Measurements from ENCODE around the gene F2RL3. TPM values are rescaled to one million over a fixed set of nuclear protein-coding genes. Genes with fewer than 3 reads are reported as not detected.

F2RL3 gene
- total and polyA plus RNA-seq, 3 donors from 2014 or later: 4.4 to 6.9 (median 4.6) TPM

- H3K27ac ChIP-seq: peak overlapping the region in 1 of 2 donors; percentile 23
- WGBS, 2 donors: 75% methylated on average over 2 to 7 of the region's 7 CpGs
- no peak for TF ChIP-seq POLR2A (IDR thresholded peaks at IDR 0.05)
- TF ChIP-seq, protein P1, sequence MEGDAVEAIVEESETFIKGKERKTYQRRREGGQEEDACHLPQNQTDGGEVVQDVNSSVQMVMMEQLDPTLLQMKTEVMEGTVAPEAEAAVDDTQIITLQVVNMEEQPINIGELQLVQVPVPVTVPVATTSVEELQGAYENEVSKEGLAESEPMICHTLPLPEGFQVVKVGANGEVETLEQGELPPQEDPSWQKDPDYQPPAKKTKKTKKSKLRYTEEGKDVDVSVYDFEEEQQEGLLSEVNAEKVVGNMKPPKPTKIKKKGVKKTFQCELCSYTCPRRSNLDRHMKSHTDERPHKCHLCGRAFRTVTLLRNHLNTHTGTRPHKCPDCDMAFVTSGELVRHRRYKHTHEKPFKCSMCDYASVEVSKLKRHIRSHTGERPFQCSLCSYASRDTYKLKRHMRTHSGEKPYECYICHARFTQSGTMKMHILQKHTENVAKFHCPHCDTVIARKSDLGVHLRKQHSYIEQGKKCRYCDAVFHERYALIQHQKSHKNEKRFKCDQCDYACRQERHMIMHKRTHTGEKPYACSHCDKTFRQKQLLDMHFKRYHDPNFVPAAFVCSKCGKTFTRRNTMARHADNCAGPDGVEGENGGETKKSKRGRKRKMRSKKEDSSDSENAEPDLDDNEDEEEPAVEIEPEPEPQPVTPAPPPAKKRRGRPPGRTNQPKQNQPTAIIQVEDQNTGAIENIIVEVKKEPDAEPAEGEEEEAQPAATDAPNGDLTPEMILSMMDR (IDR thresholded peaks at IDR 0.05): no peak
- no peaks in the 10 kb centered on the region for H3K9me3 ChIP-seq
- H3K36me3 ChIP-seq (ENCODE audit: low read depth, missing control alignments): no peaks in the 10 kb centered on the region
- intact Hi-C loops (cut with DNase I; ENCODE audit: low total_unique reads): no loop called here
- H3K27me3 ChIP-seq: no peaks in the 10 kb centered on the region
- no peak for DNase-seq
- H3K4me1 ChIP-seq: peaks cover 22% of the 10 kb centered on the region
- no peak overlapping the region for H3K4me3 ChIP-seq
These were observed 5.3 kb downstream of the F2RL3 start for GRCh38 chr19:16894080-16894479.

- Histone ChIP-seq H3K4me3 (peak overlapping the region; percentile 44 to 60), H3K9me3 (no peaks in the 10 kb centered on the region), H3K36me3 (ENCODE audit: low read depth, missing control alignments) (no peaks in the 10 kb centered on the region), H3K27ac (peak overlapping the region; percentile 65 to 76), H3K4me1 (peaks cover 22% of the 10 kb centered on the region), H3K27me3 (no peaks in the 10 kb centered on the region)
- WGBS, 2 donors: 40 to 53% methylated on average over 23 to 30 of the region's 30 CpGs
- intact Hi-C loops (cut with DNase I; ENCODE audit: low total_unique reads): no loop called here
- TF ChIP-seq, protein P1 (IDR thresholded peaks at IDR 0.05): no peak
- TF ChIP-seq POLR2A (IDR thresholded peaks at IDR 0.05): no peak
- DNase-seq: peak; percentile 72
These were observed 6.8 kb downstream of the F2RL3 start for GRCh38 chr19:16895467-16896145.

DNA sequence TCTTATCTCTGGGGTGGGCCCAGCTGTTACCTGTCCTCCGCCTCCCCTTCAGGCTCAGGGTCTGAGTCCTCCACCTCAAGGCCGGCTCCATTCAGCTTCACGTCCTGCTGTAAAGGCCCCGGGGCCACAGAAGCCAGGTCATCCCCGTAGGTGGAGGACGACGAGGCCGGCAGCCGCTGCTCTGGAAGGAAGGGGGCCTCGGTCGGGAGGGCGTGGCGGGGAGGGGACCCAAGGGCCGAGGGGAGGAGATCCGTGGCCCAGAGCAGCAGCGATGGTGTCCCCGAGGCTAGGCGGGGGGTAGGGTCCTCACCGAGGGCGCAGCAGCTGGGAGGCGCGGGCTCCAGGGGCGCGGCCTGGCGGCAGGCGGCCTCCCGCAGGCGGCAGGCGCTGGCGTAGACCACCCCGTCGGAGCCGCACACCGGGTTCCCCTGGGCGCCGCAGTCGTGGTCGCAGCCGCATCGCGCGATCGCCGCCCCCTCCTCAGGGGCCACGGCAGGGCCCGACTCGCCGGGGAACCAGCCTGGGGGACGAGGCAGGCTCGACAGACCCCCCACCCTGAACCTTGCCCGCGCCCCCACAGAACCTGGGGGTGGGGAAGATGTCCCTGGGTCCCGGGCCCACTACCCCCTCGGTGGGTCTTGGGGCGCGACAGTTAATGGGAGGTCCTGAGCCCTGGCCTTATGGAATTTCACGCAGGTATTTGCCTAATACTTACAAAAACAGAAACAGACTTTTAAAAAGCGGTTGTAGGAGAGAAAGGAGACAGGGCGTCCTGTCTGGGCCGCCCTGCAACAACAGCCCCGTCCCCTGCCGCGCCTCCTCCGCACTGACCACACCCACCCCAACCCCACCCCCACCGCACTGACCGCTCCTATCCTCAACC is 7.6 kb downstream of the F2RL3 start:
- Histone ChIP-seq H3K36me3 (ENCODE audit: low read depth, missing control alignments) (no peaks in the 10 kb centered on the region), H3K4me1 (peaks cover 22% of the 10 kb centered on the region), H3K27me3 (no peaks in the 10 kb centered on the region), H3K27ac (peak overlapping the region; percentile 65 to 76), H3K4me3 (peak overlapping the region; percentile 44 to 60), H3K9me3 (no peaks in the 10 kb centered on the region)
- DNase-seq: peak; percentile 57
- 14 to 30% methylated on average over 21 to 58 of the region's 66 CpGs for WGBS, 2 donors
- TF ChIP-seq, protein P1 (IDR thresholded peaks at IDR 0.05): no peak
- no peak for TF ChIP-seq POLR2A (IDR thresholded peaks at IDR 0.05)
- intact Hi-C loops (cut with DNase I; ENCODE audit: low total_unique reads): no loop called here

- 14 to 29% methylated on average over 41 to 52 of the region's 68 CpGs for WGBS, 2 donors
- H3K9me3 ChIP-seq: no peaks in the 10 kb centered on the region
- TF ChIP-seq, protein P1 (IDR thresholded peaks at IDR 0.05): no peak
- H3K27me3 ChIP-seq: no peaks in the 10 kb centered on the region
- DNase-seq: peak; percentile 97
- peak overlapping the region; percentile 82 for H3K27ac ChIP-seq
- intact Hi-C loops (cut with DNase I; ENCODE audit: low total_unique reads): no loop called here
- H3K4me1 ChIP-seq: peaks cover 15% of the 10 kb centered on the region
- H3K36me3 ChIP-seq (ENCODE audit: low read depth, missing control alignments): no peaks in the 10 kb centered on the region
- H3K4me3 ChIP-seq: peak overlapping the region; percentile 61 to 74
These were observed 8.4 kb downstream of the F2RL3 start for GRCh38 chr19:16897029-16897855.
